SK-N-SH (cell line): Measurements from ENCODE around the gene FOXK2. TPM values are rescaled to one million over a fixed set of nuclear protein-coding genes. Genes with fewer than 3 reads are reported as not detected.

Source experiments
- CTCF ChIA-PET: fragments of 300-600, 350-600 bp; formaldehyde crosslinking; extraction: SDS; loops from one replicate; lab custom pipeline; 2021; lab: Yijun Ruan, JAX
- POLR2A ChIA-PET: fragments of 350-600 bp; sonication (Branson Sonifier 250); formaldehyde crosslinking; extraction: SDS; loops from one replicate; lab custom pipeline; 2020; ENCODE audit warnings: antibody characterized with exemption, inconsistent platforms; lab: Yijun Ruan, JAX
- DNase-seq: peaks from one replicate; pipeline ENCODE4 v3.0.0; 2012
- H2AFZ ChIP-seq: fragments of 200-600 bp; sonication (generic); 2 replicates; pipeline ENCODE4 v1.8.1; 2016; ENCODE audit warnings: antibody characterized with exemption, mild to moderate bottlenecking, low read depth
- H3F3A ChIP-seq: fragments of 200-600 bp; sonication (generic); replicated peaks from 2 replicates; pipeline ENCODE3; 2016; ENCODE audit warnings: antibody characterized with exemption, mild to moderate bottlenecking; ENCODE audit not compliant: insufficient read depth
- H3K27ac ChIP-seq, 2 experiments: fragments of 200-500 bp in 1 of 2; fragments of 200-600 bp in 1 of 2; sonication (Bioruptor generic) in 1 of 2; sonication (generic), shearing (Covaris generic) in 1 of 2; 2 replicates each; pipeline versions ENCODE4 v1.5.1 to v1.6.1; 2014 to 2016; ENCODE audit warnings: low read depth in 2 of 2, inconsistent platforms in 1 of 2, low read length in 1 of 2, mild to moderate bottlenecking in 1 of 2, mixed read lengths in 1 of 2
- H3K27me3 ChIP-seq: fragments of 200-600 bp; sonication (generic), shearing (Covaris generic); 2 replicates; pipeline ENCODE4 v1.6.1; 2016; ENCODE audit warnings: mixed run types; ENCODE audit not compliant: insufficient read depth
- H3K36me3 ChIP-seq, 2 experiments: fragments of 200-500 bp in 1 of 2; fragments of 200-600 bp in 1 of 2; sonication (Bioruptor generic) in 1 of 2; sonication (generic) in 1 of 2; replicated peaks in 1 of 2; 2 replicates each; pipeline versions ENCODE3 to v1.5.1; 2014 to 2016; ENCODE audit warnings: low read length in 1 of 2, mild to moderate bottlenecking in 1 of 2; ENCODE audit not compliant: insufficient read depth in 2 of 2, control insufficient read depth in 1 of 2
- H3K4me1 ChIP-seq, 2 experiments: fragments of 200-500 bp in 1 of 2; fragments of 200-600 bp in 1 of 2; sonication (Bioruptor generic) in 1 of 2; sonication (generic), shearing (Covaris generic) in 1 of 2; 2 replicates each; pipeline versions ENCODE4 v1.5.1 to v1.6.1; 2014 to 2016; ENCODE audit warnings: low read depth in 1 of 2, low read length in 1 of 2, mixed run types in 1 of 2; ENCODE audit not compliant: insufficient read depth in 2 of 2, control insufficient read depth in 1 of 2
- H3K4me2 ChIP-seq: fragments of 200-600 bp; sonication (generic), shearing (Covaris generic); 2 replicates; pipeline ENCODE4 v1.6.1; 2017; ENCODE audit warnings: mixed run types
- H3K4me3 ChIP-seq, 2 experiments: fragments of 200-500 bp in 1 of 2; fragments of 200-600 bp in 1 of 2; sonication (Bioruptor generic) in 1 of 2; sonication (generic), shearing (Covaris generic) in 1 of 2; 2 replicates each; pipeline versions ENCODE4 v1.5.1 to v1.8.1; 2014 to 2016; ENCODE audit warnings: low read depth in 2 of 2, inconsistent platforms in 1 of 2, low read length in 1 of 2, mild to moderate bottlenecking in 1 of 2, mixed read lengths in 1 of 2, moderate library complexity in 1 of 2
- H3K79me2 ChIP-seq: fragments of 200-600 bp; sonication (generic); 2 replicates; pipeline ENCODE4 v1.8.1; 2017; ENCODE audit warnings: mild to moderate bottlenecking; ENCODE audit not compliant: insufficient read depth
- H3K9ac ChIP-seq: fragments of 200-600 bp; sonication (generic); 2 replicates; pipeline ENCODE4 v1.6.1; 2017; ENCODE audit warnings: mixed run types
- H3K9me2 ChIP-seq: fragments of 200-600 bp; sonication (generic); 2 replicates; pipeline ENCODE4 v1.6.1; 2017; ENCODE audit warnings: mixed run types
- H3K9me3 ChIP-seq: fragments of 200-600 bp; sonication (generic); 2 replicates; pipeline ENCODE4 v1.6.1; 2017; ENCODE audit warnings: mixed run types, mild to moderate bottlenecking, moderate library complexity
- H4K20me1 ChIP-seq: fragments of 200-600 bp; sonication (generic); 2 replicates; pipeline ENCODE4 v1.6.1; 2017; ENCODE audit warnings: mild to moderate bottlenecking, mixed run types; ENCODE audit not compliant: insufficient read depth
- ELF1 ChIP-seq: IDR thresholded peaks from 2 replicates; pipeline ENCODE4 v1.4.0; 2012
- EZH2phosphoT487 ChIP-seq: fragments of 200-600 bp; sonication (generic); IDR thresholded peaks from 2 replicates; pipeline ENCODE4 v1.6.1; 2017; ENCODE audit warnings: low read depth, mixed run types, mild to moderate bottlenecking, antibody characterized with exemption, moderate library complexity, borderline replicate concordance
- FOSL2 ChIP-seq: IDR thresholded peaks from 2 replicates; pipeline ENCODE4 v1.4.0; 2012; ENCODE audit warnings: low read depth, mild to moderate bottlenecking, moderate library complexity, borderline replicate concordance
- FOXM1 ChIP-seq: IDR thresholded peaks from 2 replicates; pipeline ENCODE4 v1.4.0; 2012; ENCODE audit warnings: low read depth, mild to moderate bottlenecking
- GABPA ChIP-seq: IDR thresholded peaks from 2 replicates; pipeline ENCODE4 v1.4.0; 2012; ENCODE audit warnings: low read depth, mild to moderate bottlenecking
- GATA2 ChIP-seq: sonication (generic); formaldehyde crosslinking; IDR thresholded peaks from 2 replicates; pipeline ENCODE4 v1.5.0; 2020; ENCODE audit warnings: mild to moderate bottlenecking, missing genetic modification reagents
- MXI1 ChIP-seq: IDR thresholded peaks from 2 replicates; pipeline ENCODE4 v1.6.1; 2012; ENCODE audit warnings: mild to moderate bottlenecking, low read depth, low read length, improper control_type of control experiment
- NFIC ChIP-seq: IDR thresholded peaks from 2 replicates; pipeline ENCODE4 v1.4.0; 2012; ENCODE audit warnings: borderline replicate concordance
- RCOR1 ChIP-seq: fragments of 150-350 bp; IDR thresholded peaks from 2 replicates; pipeline ENCODE4 v1.6.1; 2017; ENCODE audit warnings: antibody characterized with exemption, low read length
- RFX5 ChIP-seq: IDR thresholded peaks from 2 replicates; pipeline ENCODE4 v1.6.1; 2012; ENCODE audit warnings: mild to moderate bottlenecking, improper control_type of control experiment, low read length
- RXRA ChIP-seq: IDR thresholded peaks from 2 replicates; pipeline ENCODE4 v1.4.0; 2012; ENCODE audit warnings: low read depth, mild to moderate bottlenecking, borderline replicate concordance
- SMC3 ChIP-seq: IDR thresholded peaks from 2 replicates; pipeline ENCODE4 v1.6.1; 2012; ENCODE audit warnings: low read depth, low read length, improper control_type of control experiment
- TCF12 ChIP-seq: IDR thresholded peaks from 2 replicates; pipeline ENCODE4 v1.4.0; 2012
- USF2 ChIP-seq: fragments of 150-350 bp; IDR thresholded peaks from 2 replicates; pipeline ENCODE4 v1.6.1; 2017; ENCODE audit warnings: antibody characterized with exemption, low read length, low read depth, borderline replicate concordance
- ZBTB33 ChIP-seq: IDR thresholded peaks from 2 replicates; pipeline ENCODE4 v1.4.0; 2012; ENCODE audit warnings: low read depth, borderline replicate concordance
- WGBS: methylation state at CpG from one replicate; pipeline ENCODE4 v1.1.6; 2017; ENCODE audit warnings: low lambda C conversion rate; 5-methylcytosine and 5-hydroxymethylcytosine counted together
- polyA plus RNA-seq, 3 experiments: library from polyadenylated mRNA; depleted of rRNA; stranded (reverse); fragments of >200 nt; gene quantifications; 2 replicates each; pipeline ENCODE4 v1.2.3, GENCODE V29; 2012
- TF ChIP-seq, protein P1 (sequence below): IDR thresholded peaks from 2 replicates; pipeline ENCODE4 v1.4.0; 2012; ENCODE audit warnings: low read depth, borderline replicate concordance
- TF ChIP-seq, protein P2 (sequence below): IDR thresholded peaks from 2 replicates; pipeline ENCODE4; 2012
- TF ChIP-seq, protein P3 (sequence below): IDR thresholded peaks from 2 replicates; pipeline ENCODE4 v1.4.0; 2012; ENCODE audit warnings: low read depth

Gene FOXK2
- polyA plus RNA-seq, 1 of the 3 experiments (the other 2 are of a cell fraction), result 36.4 TPM

GRCh38 chr17:82619211-82619610, 99.7 kb downstream of the FOXK2 start:
- POLR2A ChIA-PET, result no interaction called here

DNA sequence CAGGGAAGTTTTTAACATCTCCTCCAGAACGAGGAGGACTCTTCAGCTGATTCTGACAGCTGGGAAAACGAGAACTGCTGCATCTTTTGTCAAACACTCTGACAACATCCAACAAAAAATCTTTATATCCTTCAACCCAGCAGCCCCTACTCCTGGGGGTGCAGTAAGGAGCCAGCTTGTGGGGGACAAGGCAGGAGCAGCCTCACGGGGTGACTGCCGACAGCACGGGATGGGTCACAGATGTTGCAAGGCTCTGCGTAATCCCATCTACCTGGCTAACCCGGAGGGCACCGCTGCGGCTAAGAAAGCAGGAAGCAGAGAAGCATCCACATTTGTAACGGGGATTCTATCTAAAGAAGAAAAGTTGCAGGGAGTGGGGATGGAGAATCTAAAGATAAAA, 100.1 kb downstream of the FOXK2 start:
- Histone ChIP-seq H3F3A (peaks cover 3% of the 10 kb centered on the region), H3K79me2 (peaks cover 7% of the 10 kb centered on the region; the same call in 1 of the 2 replicates), H3K9ac (no peak overlapping the region), H2AFZ (no peak overlapping the region), H3K27me3 (no peaks in the 10 kb centered on the region), H4K20me1 (0 out of 2 replicates have a peak, but pooled peaks cover 7% of the 10 kb centered on the region), H3K4me1 (no peaks in the 10 kb centered on the region), H3K4me2 (no peak overlapping the region), H3K4me3 (no peak overlapping the region), H3K36me3 (peaks cover 67 to 72% of the 10 kb centered on the region in 2 experiments), H3K9me3 (no peaks in the 10 kb centered on the region), H3K27ac (no peak overlapping the region), H3K9me2 (no peaks in the 10 kb centered on the region)
- 93% methylated on average over 10 of the region's 10 CpGs for WGBS
- DNase-seq, result no peak
- ChIA-PET CTCF (interaction anchor here (1.1 kb wide), 1 partner anchor 17 kb away, joined by 3 read pairs; no protein-coding TSS in a partner anchor), POLR2A (no interaction called here)
- no peak for TF ChIP-seq NFIC
- TF ChIP-seq RCOR1, result no peak
- TF ChIP-seq SMC3, result no peak
- TF ChIP-seq FOSL2, result no peak
- TF ChIP-seq, protein P1, sequence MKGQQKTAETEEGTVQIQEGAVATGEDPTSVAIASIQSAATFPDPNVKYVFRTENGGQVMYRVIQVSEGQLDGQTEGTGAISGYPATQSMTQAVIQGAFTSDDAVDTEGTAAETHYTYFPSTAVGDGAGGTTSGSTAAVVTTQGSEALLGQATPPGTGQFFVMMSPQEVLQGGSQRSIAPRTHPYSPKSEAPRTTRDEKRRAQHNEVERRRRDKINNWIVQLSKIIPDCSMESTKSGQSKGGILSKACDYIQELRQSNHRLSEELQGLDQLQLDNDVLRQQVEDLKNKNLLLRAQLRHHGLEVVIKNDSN, result no peak
- no peak for TF ChIP-seq USF2
- TF ChIP-seq ZBTB33, result no peak
- TF ChIP-seq GABPA, result no peak
- TF ChIP-seq ELF1, result no peak
- no peak for TF ChIP-seq RFX5
- TF ChIP-seq, protein P2, sequence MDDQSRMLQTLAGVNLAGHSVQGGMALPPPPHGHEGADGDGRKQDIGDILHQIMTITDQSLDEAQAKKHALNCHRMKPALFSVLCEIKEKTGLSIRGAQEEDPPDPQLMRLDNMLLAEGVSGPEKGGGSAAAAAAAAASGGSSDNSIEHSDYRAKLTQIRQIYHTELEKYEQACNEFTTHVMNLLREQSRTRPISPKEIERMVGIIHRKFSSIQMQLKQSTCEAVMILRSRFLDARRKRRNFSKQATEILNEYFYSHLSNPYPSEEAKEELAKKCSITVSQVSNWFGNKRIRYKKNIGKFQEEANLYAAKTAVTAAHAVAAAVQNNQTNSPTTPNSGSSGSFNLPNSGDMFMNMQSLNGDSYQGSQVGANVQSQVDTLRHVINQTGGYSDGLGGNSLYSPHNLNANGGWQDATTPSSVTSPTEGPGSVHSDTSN, result no peak
- TF ChIP-seq GATA2, result no peak
- TF ChIP-seq MXI1, result no peak
- TF ChIP-seq FOXM1, result no peak
- TF ChIP-seq, protein P3, sequence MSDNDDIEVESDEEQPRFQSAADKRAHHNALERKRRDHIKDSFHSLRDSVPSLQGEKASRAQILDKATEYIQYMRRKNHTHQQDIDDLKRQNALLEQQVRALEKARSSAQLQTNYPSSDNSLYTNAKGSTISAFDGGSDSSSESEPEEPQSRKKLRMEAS, result no peak
- no peak for TF ChIP-seq TCF12
- no peak for TF ChIP-seq RXRA
- no peak for TF ChIP-seq EZH2phosphoT487
- TF ChIP-seq, all 33 proteins: peak for 0

More at GRCh38 chr17:82619211-82619610, 99.7 kb downstream of the FOXK2 start:
- Histone ChIP-seq H3K36me3 (peaks cover 68 to 75% of the 10 kb centered on the region in 2 experiments), H3K9me3 (no peaks in the 10 kb centered on the region), H3K27ac (no peak overlapping the region), H3K4me1 (no peaks in the 10 kb centered on the region), H3F3A (peaks cover 3% of the 10 kb centered on the region), H3K9ac (no peak overlapping the region), H3K27me3 (no peaks in the 10 kb centered on the region), H3K79me2 (peaks cover 6% of the 10 kb centered on the region; the same call in 1 of the 2 replicates), H3K4me2 (no peak overlapping the region), H3K9me2 (no peaks in the 10 kb centered on the region), H2AFZ (no peak overlapping the region), H4K20me1 (0 out of 2 replicates have a peak, but pooled peaks cover 7% of the 10 kb centered on the region), H3K4me3 (no peak overlapping the region)
- TF ChIP-seq TCF12, result no peak
- DNase-seq, result no peak
- CTCF ChIA-PET, result interaction anchor here (1.1 kb wide), 1 partner anchor 16 kb away, joined by 3 read pairs; no protein-coding TSS in a partner anchor
- 96% methylated on average over 7 of the region's 7 CpGs for WGBS
